Fibroblast of lung (primary cell): ENCODE results near the gene GALC. TPM values are rescaled to one million over a fixed set of nuclear protein-coding genes. Genes with fewer than 3 reads are reported as not detected.
A peak's percentile ranks its signal among the peaks of the same experiment; 100 is the strongest.

Experiments used
- DNase-seq, 2 donors: peaks; one replicate each; pipeline versions ENCODE4 v3.0.0 to v3.0.0-alpha.2; 2010; ENCODE audit warnings: low read depth in 2 of 2
- H2AFZ ChIP-seq: 2 replicates; pipeline ENCODE4 v1.5.1; 2012; ENCODE audit warnings: low read length, control low read depth, inconsistent platforms
- H3K27ac ChIP-seq: 2 replicates; pipeline ENCODE4 v1.5.1; 2011; ENCODE audit warnings: low read length, control low read depth; ENCODE audit not compliant: insufficient read depth
- H3K27me3 ChIP-seq: 2 replicates; pipeline ENCODE4 v1.5.1; 2011; ENCODE audit warnings: mild to moderate bottlenecking, low read length; ENCODE audit not compliant: control insufficient read depth, insufficient read depth
- H3K36me3 ChIP-seq: 2 replicates; pipeline ENCODE4 v1.5.1; 2011; ENCODE audit warnings: low read length; ENCODE audit not compliant: control insufficient read depth, insufficient read depth
- H3K4me1 ChIP-seq: 2 replicates; pipeline ENCODE4 v1.5.1; 2011; ENCODE audit warnings: low read length; ENCODE audit not compliant: control insufficient read depth, insufficient read depth; ENCODE audit errors: extremely low read depth
- H3K4me2 ChIP-seq: 2 replicates; pipeline ENCODE4 v1.5.1; 2011; ENCODE audit warnings: low read length, control low read depth; ENCODE audit not compliant: insufficient read depth; ENCODE audit errors: extremely low read depth
- H3K4me3 ChIP-seq, 4 experiments: fragments of 200-600 bp in 1 of 4; sonication (generic) in 1 of 4; replicated peaks in 1 of 4; 2 replicates each; pipeline ENCODE4 v1.5.1; 2011 to 2016; ENCODE audit warnings: low read length in 4 of 4, low read depth in 3 of 4, mild to moderate bottlenecking in 3 of 4, control low read depth in 2 of 4, inconsistent platforms in 1 of 4, mixed read lengths in 1 of 4; ENCODE audit not compliant: insufficient read depth in 1 of 4; ENCODE audit errors: control extremely low read depth in 1 of 4
- H3K79me2 ChIP-seq: 2 replicates; pipeline ENCODE4 v1.5.1; 2012; ENCODE audit warnings: mild to moderate bottlenecking, low read length, inconsistent platforms; ENCODE audit not compliant: control insufficient read depth, insufficient read depth
- H3K9ac ChIP-seq: 2 replicates; pipeline ENCODE4 v1.5.1; 2011; ENCODE audit warnings: mild to moderate bottlenecking, low read length, control low read depth; ENCODE audit not compliant: insufficient read depth
- H3K9me3 ChIP-seq: 2 replicates; pipeline ENCODE4 v1.5.1; 2012; ENCODE audit warnings: low read depth, low read length; ENCODE audit not compliant: control insufficient read depth, insufficient read depth
- H4K20me1 ChIP-seq: 2 replicates; pipeline ENCODE4 v1.5.1; 2011; ENCODE audit warnings: low read length; ENCODE audit not compliant: control insufficient read depth, insufficient read depth; ENCODE audit errors: extremely low read depth
- EZH2 ChIP-seq: IDR thresholded peaks from 2 replicates; pipeline ENCODE4 v1.5.1; 2012; ENCODE audit warnings: low read length, control low read depth, mild to moderate bottlenecking; ENCODE audit errors: missing control alignments
- polyA plus RNA-seq, 2 donors: library from polyadenylated mRNA; depleted of rRNA in 1 of 2; stranded (reverse) in 1 of 2; unstranded in 1 of 2; fragments of >200 nt; gene quantifications; 2 replicates each; pipeline ENCODE4 v1.2.1, GENCODE V29; 2011 to 2012; ENCODE audit warnings: missing spikeins in 1 of 2
- total RNA-seq: library from RNA; depleted of rRNA; stranded (reverse); fragments of >200 nt; gene quantifications from 2 replicates; pipeline ENCODE4 v1.2.1, GENCODE V29; 2014
- TF ChIP-seq, protein P1 (sequence below), 2 donors: IDR thresholded peaks in 1 of 2; conservative IDR thresholded peaks in 1 of 2; 1 replicate in 1 of 2; 2 replicates in 1 of 2; pipeline ENCODE4 v1.5.1; 2011 to 2012; ENCODE audit warnings: low read length in 2 of 2, control low read depth in 1 of 2, inconsistent platforms in 1 of 2, low read depth in 1 of 2, mild to moderate bottlenecking in 1 of 2

The GALC gene
- total and polyA plus RNA-seq, 2 donors (not counting 1 experiment from before 2014, with no cell fraction given) = 13.3 to 22.8 TPM

DNA sequence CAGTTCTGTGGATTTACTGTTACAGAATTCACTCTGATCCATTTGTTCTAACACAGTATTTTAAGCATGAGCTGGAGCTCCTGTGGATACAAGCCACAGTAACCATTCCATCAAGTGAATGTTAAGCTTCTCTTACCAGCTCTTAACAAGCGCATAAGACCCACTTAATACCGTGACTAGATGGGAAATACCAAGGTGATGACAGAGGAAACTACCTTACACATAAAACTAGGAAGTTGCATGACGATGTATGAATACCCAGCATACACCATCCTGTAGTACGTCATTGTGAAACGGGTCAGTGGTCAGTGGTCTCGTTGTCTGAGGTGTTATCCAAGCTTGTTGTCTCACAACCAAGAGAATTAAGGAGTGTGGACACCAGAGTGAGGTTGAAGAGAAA lies 2.0 kb upstream of the GALC start:
- H3K79me2 ChIP-seq = no peaks in the 10 kb centered on the region
- H3K4me3 ChIP-seq = no peak overlapping the region
- H3K9ac ChIP-seq = no peak overlapping the region
- H3K4me2 ChIP-seq = no peak overlapping the region
- H2AFZ ChIP-seq = no peak overlapping the region
- H3K9me3 ChIP-seq = no peaks in the 10 kb centered on the region
- DNase-seq = peak in 1 of 2 donors; percentile 51
- H4K20me1 ChIP-seq = no peaks in the 10 kb centered on the region
- peaks cover 4% of the 10 kb centered on the region for H3K4me1 ChIP-seq
- no peaks in the 10 kb centered on the region for H3K27me3 ChIP-seq
- H3K36me3 ChIP-seq = no peaks in the 10 kb centered on the region
- TF ChIP-seq, protein P1, sequence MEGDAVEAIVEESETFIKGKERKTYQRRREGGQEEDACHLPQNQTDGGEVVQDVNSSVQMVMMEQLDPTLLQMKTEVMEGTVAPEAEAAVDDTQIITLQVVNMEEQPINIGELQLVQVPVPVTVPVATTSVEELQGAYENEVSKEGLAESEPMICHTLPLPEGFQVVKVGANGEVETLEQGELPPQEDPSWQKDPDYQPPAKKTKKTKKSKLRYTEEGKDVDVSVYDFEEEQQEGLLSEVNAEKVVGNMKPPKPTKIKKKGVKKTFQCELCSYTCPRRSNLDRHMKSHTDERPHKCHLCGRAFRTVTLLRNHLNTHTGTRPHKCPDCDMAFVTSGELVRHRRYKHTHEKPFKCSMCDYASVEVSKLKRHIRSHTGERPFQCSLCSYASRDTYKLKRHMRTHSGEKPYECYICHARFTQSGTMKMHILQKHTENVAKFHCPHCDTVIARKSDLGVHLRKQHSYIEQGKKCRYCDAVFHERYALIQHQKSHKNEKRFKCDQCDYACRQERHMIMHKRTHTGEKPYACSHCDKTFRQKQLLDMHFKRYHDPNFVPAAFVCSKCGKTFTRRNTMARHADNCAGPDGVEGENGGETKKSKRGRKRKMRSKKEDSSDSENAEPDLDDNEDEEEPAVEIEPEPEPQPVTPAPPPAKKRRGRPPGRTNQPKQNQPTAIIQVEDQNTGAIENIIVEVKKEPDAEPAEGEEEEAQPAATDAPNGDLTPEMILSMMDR (conservative IDR thresholded peaks at IDR 0.05 in 1 of 2, IDR thresholded peaks at IDR 0.05 in 1 of 2; ENCODE audit: low read depth in 1 of 2, low read length in 2 of 2) = no peak
- no peak for TF ChIP-seq EZH2
- H3K27ac ChIP-seq = no peak overlapping the region

DNA sequence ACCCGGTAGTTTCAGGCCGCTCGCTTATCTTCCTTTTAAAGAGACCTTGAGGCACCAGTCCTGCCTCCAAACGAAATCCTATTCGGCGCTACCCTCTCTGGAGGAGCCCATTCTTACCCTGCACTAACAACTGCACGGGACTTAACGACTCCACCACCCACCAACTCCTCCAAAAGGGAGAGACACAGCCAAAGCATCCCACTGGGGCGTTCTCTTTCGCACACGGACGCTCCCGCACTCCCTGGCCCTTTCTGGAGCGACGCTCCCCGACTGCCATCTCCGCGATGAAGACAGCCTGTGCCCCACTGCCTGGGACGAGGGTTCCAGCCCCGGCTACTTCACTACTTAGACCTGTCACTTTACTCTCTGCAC lies 650 bp downstream of the GALC start:
- Histone ChIP-seq H3K27me3 (no peaks in the 10 kb centered on the region), H2AFZ (peak overlapping the region; percentile 91), H3K9me3 (no peaks in the 10 kb centered on the region), H3K4me2 (peak overlapping the region; percentile 66), H3K9ac (peak overlapping the region; percentile 71), H3K4me3 (peak overlapping the region; percentile 45 to 80 (median 69)), H3K36me3 (no peaks in the 10 kb centered on the region), H3K4me1 (peaks cover 4% of the 10 kb centered on the region), H4K20me1 (no peaks in the 10 kb centered on the region), H3K79me2 (no peaks in the 10 kb centered on the region), H3K27ac (peak overlapping the region; percentile 85)
- no peak for TF ChIP-seq EZH2
- TF ChIP-seq, protein P1 (conservative IDR thresholded peaks at IDR 0.05 in 1 of 2, IDR thresholded peaks at IDR 0.05 in 1 of 2; ENCODE audit: low read depth in 1 of 2, low read length in 2 of 2) = no peak
- DNase-seq = peak; percentile 33 to 35

DNA sequence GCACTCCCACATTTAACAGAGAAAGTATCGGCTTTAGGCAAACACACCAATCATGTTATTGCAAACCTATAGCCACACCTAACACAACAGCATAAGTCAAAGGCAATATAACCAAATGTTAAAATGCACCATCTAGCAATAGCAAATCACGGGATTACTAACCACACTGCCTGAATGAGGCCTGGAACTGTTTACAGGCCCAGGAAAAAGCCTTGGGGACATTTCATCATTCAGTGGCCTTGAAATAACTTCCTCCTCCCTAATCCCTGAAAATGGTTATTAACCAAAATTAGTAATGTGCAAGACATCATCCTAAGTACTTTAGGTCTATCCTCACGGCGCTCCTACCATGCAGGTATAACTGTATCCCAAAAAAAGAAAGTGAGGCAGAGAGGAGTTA lies 2.3 kb downstream of the GALC start:
- no peak overlapping the region for H3K27ac ChIP-seq
- H3K4me3 ChIP-seq = no peak overlapping the region
- no peaks in the 10 kb centered on the region for H3K27me3 ChIP-seq
- no peak overlapping the region for H3K4me2 ChIP-seq
- H3K36me3 ChIP-seq = no peaks in the 10 kb centered on the region
- H3K9ac ChIP-seq = no peak overlapping the region
- H3K79me2 ChIP-seq = no peaks in the 10 kb centered on the region
- no peak for DNase-seq
- no peak overlapping the region for H2AFZ ChIP-seq
- no peaks in the 10 kb centered on the region for H4K20me1 ChIP-seq
- no peaks in the 10 kb centered on the region for H3K9me3 ChIP-seq
- peaks cover 4% of the 10 kb centered on the region for H3K4me1 ChIP-seq
- TF ChIP-seq EZH2 = no peak
- TF ChIP-seq, protein P1 (conservative IDR thresholded peaks at IDR 0.05 in 1 of 2, IDR thresholded peaks at IDR 0.05 in 1 of 2; ENCODE audit: low read depth in 1 of 2, low read length in 2 of 2) = no peak
